Cerebellar nuclear complex (tissue), 1 donor: ENCODE data around the gene ST6GALNAC2.
"Not testable (repeated sequence)": the region's sequence is repeated elsewhere in the genome, so short reads cannot be mapped to it uniquely, and the experiment has no call there.

ENCODE experiments used
- DNase-seq, 2 experiments: peaks; one replicate each; lab custom pipeline; 2025; lab: John Stamatoyannopoulos, UW

The ST6GALNAC2 gene

GRCh38 chr17:76570457-76570856 is 15.2 kb downstream of the ST6GALNAC2 start:
- DNase-seq = no peak

GRCh38 chr17:76569607-76570279 is 15.9 kb downstream of the ST6GALNAC2 start:
- DNase-seq = no peak

GRCh38 chr17:76568811-76569221 is 16.8 kb downstream of the ST6GALNAC2 start:
- DNase-seq = no peak

- no peak for DNase-seq
These were observed 17.8 kb downstream of the ST6GALNAC2 start for GRCh38 chr17:76567634-76568432.

GRCh38 chr17:76566988-76567431 is 18.6 kb downstream of the ST6GALNAC2 start:
- DNase-seq = no peak

GRCh38 chr17:76566613-76566943 is 19.1 kb downstream of the ST6GALNAC2 start:
- no peak for DNase-seq

GRCh38 chr17:76565728-76566612 is 19.7 kb downstream of the ST6GALNAC2 start:
- no peak for DNase-seq

- not testable (repeated sequence) for DNase-seq
These were observed 20.5 kb downstream of the ST6GALNAC2 start for GRCh38 chr17:76564991-76565727.

GRCh38 chr17:76563359-76563758 is 22.3 kb downstream of the ST6GALNAC2 start:
- not testable (repeated sequence) for DNase-seq

- DNase-seq = no peak
These were observed 22.9 kb downstream of the ST6GALNAC2 start for GRCh38 chr17:76562734-76563148.

GRCh38 chr17:76561799-76562268 is 23.8 kb downstream of the ST6GALNAC2 start:
- DNase-seq = no peak

- DNase-seq = no peak
These were observed 24.3 kb downstream of the ST6GALNAC2 start for GRCh38 chr17:76561332-76561731.

- no peak for DNase-seq
These were observed 24.8 kb downstream of the ST6GALNAC2 start for GRCh38 chr17:76560877-76561221.

GRCh38 chr17:76560036-76560876 is 25.4 kb downstream of the ST6GALNAC2 start:
- DNase-seq = no peak

GRCh38 chr17:76559460-76559859 is 26.2 kb downstream of the ST6GALNAC2 start:
- not testable (repeated sequence) for DNase-seq

- no peak for DNase-seq
These were observed 27.2 kb downstream of the ST6GALNAC2 start for GRCh38 chr17:76558198-76559095.

GRCh38 chr17:76557368-76558197 is 28.1 kb downstream of the ST6GALNAC2 start:
- peak in 1 of 2 experiments; percentile 76 for DNase-seq

GRCh38 chr17:76556765-76557367 is 28.8 kb downstream of the ST6GALNAC2 start:
- DNase-seq = no peak
